HepG2 (cell line): ENCODE data around the gene NUAK1. TPM values are rescaled to one million over a fixed set of nuclear protein-coding genes. Genes with fewer than 3 reads are reported as not detected.

Source experiments
- FOXA3 ChIP-seq: IDR thresholded peaks from 2 replicates; pipeline ENCODE4 v1.6.1; 2016; ENCODE audit warnings: missing genetic modification reagents, missing compliant biosample characterization
- GATA4 ChIP-seq: sonication (generic); IDR thresholded peaks from 2 replicates; pipeline ENCODE4 v1.6.1; 2016; ENCODE audit warnings: antibody characterized with exemption, low read depth, borderline replicate concordance
- HOXA5 ChIP-seq: sonication (generic); formaldehyde crosslinking; IDR thresholded peaks from 2 replicates; pipeline ENCODE4 v1.4.0; 2020; ENCODE audit warnings: missing genetic modification reagents
- KLF11 ChIP-seq: IDR thresholded peaks from 2 replicates; pipeline ENCODE4 v1.6.1; 2016; ENCODE audit warnings: missing compliant biosample characterization
- MAF1 ChIP-seq: sonication (generic); formaldehyde crosslinking; IDR thresholded peaks from 2 replicates; pipeline ENCODE4 v1.5.0; 2020; ENCODE audit warnings: missing genetic modification reagents, borderline replicate concordance
- SETDB1 ChIP-seq: sonication (generic); formaldehyde crosslinking; IDR thresholded peaks from 2 replicates; pipeline ENCODE4 v1.5.1; 2020; ENCODE audit warnings: missing genetic modification reagents, mild to moderate bottlenecking, borderline replicate concordance
- ZBTB7B ChIP-seq: sonication (generic); formaldehyde crosslinking; IDR thresholded peaks from 2 replicates; pipeline ENCODE4 v1.4.0; 2020; ENCODE audit warnings: missing genetic modification reagents
- ZNF207 ChIP-seq: fragments of 450-650 bp; IDR thresholded peaks from 2 replicates; pipeline ENCODE4 v1.6.1; 2016; ENCODE audit warnings: antibody characterized with exemption, borderline replicate concordance
- ZNF260 ChIP-seq: sonication (generic); formaldehyde crosslinking; IDR thresholded peaks from 2 replicates; pipeline ENCODE4 v1.4.0; 2020; ENCODE audit warnings: missing genetic modification reagents, low read depth, mild to moderate bottlenecking, borderline replicate concordance
- ZNF263 ChIP-seq: sonication (generic); formaldehyde crosslinking; IDR thresholded peaks from 2 replicates; pipeline ENCODE4 v1.4.0; 2020; ENCODE audit warnings: missing genetic modification reagents
- ZNF282 ChIP-seq: fragments of 450-650 bp; IDR thresholded peaks from 2 replicates; pipeline ENCODE4 v1.6.1; 2018; ENCODE audit not compliant: partially characterized antibody
- ZNF451 ChIP-seq: sonication (generic); formaldehyde crosslinking; IDR thresholded peaks from 2 replicates; pipeline ENCODE4 v1.5.0; 2020; ENCODE audit warnings: mild to moderate bottlenecking, missing genetic modification reagents
- ZNF468 ChIP-seq: sonication (generic); formaldehyde crosslinking; IDR thresholded peaks from 2 replicates; pipeline ENCODE4 v1.8.0; 2022; ENCODE audit warnings: mild to moderate bottlenecking, moderate library complexity, missing genetic modification reagents
- ZSCAN12 ChIP-seq: sonication (generic); formaldehyde crosslinking; IDR thresholded peaks from 2 replicates; pipeline ENCODE4 v1.9.0; 2021; ENCODE audit warnings: mild to moderate bottlenecking, missing genetic modification reagents
- polyA plus RNA-seq, 8 experiments: library from polyadenylated mRNA; depleted of rRNA in 3 of 8; stranded (reverse) in 7 of 8; unstranded in 1 of 8; fragments of >200 nt; fragmentation: Illumina TruSeq in 4 of 8; extraction: Trizol in 4 of 8; gene quantifications; 2 replicates each; pipeline versions ENCODE4 v1.2.1 to v1.2.3, GENCODE V29; 2011 to 2016; ENCODE audit warnings: low read depth in 4 of 8, missing spikeins in 1 of 8, mixed read lengths in 1 of 8; ENCODE audit not compliant: insufficient read depth in 1 of 8
- total RNA-seq, 5 experiments: library from RNA; depleted of rRNA; stranded (reverse); fragments of >200 nt; fragmentation: Illumina TruSeq; extraction: Trizol; gene quantifications; 2 replicates each; pipeline ENCODE4 v1.2.3, GENCODE V29; 2016; ENCODE audit warnings: low read depth in 1 of 5
- TF ChIP-seq, protein P1 (sequence below): sonication (generic); formaldehyde crosslinking; IDR thresholded peaks from 2 replicates; pipeline ENCODE4 v1.4.0; 2020; ENCODE audit warnings: missing genetic modification reagents, borderline replicate concordance
- TF ChIP-seq, protein P2 (sequence below), 2 experiments: sonication (generic) in 1 of 2; formaldehyde crosslinking in 1 of 2; IDR thresholded peaks; 2 replicates each; pipeline versions ENCODE4 v1.4.0 to v1.6.1; 2018 to 2020; ENCODE audit warnings: missing genetic modification reagents in 2 of 2, borderline replicate concordance in 1 of 2, low read depth in 1 of 2, mild to moderate bottlenecking in 1 of 2, missing biosample characterization in 1 of 2
- TF ChIP-seq, protein P3 (sequence below): sonication (generic); formaldehyde crosslinking; IDR thresholded peaks from 2 replicates; pipeline ENCODE4 v1.4.0; 2020; ENCODE audit warnings: missing genetic modification reagents, mild to moderate bottlenecking, borderline replicate concordance
- TF ChIP-seq, protein P4 (sequence below): sonication (generic); IDR thresholded peaks from 2 replicates; pipeline ENCODE4 v1.6.1; 2016; ENCODE audit warnings: low read depth, borderline replicate concordance
- TF ChIP-seq, protein P5 (sequence below): sonication (generic); formaldehyde crosslinking; IDR thresholded peaks from 2 replicates; pipeline ENCODE4 v1.4.0; 2020; ENCODE audit warnings: mild to moderate bottlenecking, missing genetic modification reagents

Gene NUAK1
- total and polyA plus RNA-seq, 2 of the 13 experiments (the other 11 are each of a cell fraction or from before 2014, with no cell fraction given): 1.7 to 1.9 TPM

DNA sequence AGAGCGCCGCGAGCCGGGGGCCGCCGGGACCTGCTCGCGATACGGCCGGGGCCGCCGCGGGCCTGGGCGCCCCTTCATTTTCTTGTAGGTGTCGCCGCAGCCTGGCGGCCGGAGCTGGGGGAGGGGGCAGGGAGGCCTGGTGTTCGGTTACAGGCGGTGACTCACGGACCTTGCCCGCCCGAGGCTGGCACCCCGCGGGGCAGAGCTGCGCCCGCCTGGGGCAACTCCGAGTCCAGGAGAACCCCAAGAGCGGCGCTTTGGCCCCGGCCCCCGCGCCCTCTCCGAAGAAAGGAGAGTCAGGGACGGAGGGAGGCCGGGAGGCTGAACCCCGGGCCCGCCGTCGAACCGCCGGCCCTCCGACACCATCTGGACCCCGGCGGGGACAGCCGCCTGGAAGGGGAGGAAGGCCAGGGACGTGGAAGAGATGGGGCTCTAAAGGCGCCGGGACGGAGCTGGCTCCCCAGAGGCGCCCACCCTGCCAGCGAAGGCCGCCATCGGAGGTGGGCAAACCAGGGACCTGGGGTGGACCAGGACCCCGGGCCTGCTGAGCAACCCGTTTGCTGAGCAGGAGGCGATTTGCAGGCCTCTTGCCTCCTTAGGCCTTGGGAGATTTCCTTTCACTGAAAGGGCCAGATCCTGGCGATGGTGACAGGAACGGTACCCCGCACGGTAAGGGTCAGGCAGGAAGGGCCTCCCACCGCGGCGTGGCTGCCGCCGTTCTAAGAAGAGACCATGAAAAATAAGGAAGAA lies 843 bp upstream of the NUAK1 start (continued):
- TF ChIP-seq, protein P1, sequence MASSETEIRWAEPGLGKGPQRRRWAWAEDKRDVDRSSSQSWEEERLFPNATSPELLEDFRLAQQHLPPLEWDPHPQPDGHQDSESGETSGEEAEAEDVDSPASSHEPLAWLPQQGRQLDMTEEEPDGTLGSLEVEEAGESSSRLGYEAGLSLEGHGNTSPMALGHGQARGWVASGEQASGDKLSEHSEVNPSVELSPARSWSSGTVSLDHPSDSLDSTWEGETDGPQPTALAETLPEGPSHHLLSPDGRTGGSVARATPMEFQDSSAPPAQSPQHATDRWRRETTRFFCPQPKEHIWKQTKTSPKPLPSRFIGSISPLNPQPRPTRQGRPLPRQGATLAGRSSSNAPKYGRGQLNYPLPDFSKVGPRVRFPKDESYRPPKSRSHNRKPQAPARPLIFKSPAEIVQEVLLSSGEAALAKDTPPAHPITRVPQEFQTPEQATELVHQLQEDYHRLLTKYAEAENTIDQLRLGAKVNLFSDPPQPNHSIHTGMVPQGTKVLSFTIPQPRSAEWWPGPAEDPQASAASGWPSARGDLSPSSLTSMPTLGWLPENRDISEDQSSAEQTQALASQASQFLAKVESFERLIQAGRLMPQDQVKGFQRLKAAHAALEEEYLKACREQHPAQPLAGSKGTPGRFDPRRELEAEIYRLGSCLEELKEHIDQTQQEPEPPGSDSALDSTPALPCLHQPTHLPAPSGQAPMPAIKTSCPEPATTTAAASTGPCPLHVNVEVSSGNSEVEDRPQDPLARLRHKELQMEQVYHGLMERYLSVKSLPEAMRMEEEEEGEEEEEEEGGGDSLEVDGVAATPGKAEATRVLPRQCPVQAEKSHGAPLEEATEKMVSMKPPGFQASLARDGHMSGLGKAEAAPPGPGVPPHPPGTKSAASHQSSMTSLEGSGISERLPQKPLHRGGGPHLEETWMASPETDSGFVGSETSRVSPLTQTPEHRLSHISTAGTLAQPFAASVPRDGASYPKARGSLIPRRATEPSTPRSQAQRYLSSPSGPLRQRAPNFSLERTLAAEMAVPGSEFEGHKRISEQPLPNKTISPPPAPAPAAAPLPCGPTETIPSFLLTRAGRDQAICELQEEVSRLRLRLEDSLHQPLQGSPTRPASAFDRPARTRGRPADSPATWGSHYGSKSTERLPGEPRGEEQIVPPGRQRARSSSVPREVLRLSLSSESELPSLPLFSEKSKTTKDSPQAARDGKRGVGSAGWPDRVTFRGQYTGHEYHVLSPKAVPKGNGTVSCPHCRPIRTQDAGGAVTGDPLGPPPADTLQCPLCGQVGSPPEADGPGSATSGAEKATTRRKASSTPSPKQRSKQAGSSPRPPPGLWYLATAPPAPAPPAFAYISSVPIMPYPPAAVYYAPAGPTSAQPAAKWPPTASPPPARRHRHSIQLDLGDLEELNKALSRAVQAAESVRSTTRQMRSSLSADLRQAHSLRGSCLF (CRISPR knock-in tag): no peak
- TF ChIP-seq, protein P2, sequence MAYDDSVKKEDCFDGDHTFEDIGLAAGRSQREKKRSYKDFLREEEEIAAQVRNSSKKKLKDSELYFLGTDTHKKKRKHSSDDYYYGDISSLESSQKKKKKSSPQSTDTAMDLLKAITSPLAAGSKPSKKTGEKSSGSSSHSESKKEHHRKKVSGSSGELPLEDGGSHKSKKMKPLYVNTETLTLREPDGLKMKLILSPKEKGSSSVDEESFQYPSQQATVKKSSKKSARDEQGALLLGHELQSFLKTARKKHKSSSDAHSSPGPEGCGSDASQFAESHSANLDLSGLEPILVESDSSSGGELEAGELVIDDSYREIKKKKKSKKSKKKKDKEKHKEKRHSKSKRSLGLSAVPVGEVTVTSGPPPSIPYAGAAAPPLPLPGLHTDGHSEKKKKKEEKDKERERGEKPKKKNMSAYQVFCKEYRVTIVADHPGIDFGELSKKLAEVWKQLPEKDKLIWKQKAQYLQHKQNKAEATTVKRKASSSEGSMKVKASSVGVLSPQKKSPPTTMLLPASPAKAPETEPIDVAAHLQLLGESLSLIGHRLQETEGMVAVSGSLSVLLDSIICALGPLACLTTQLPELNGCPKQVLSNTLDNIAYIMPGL (CRISPR knock-in tag; IDR thresholded peaks at IDR 0.05; ENCODE audit: borderline replicate concordance in 1 of 2, low read depth in 1 of 2): peak in 1 of 2 experiments; percentile 52; a peak in 2 of 4 replicates
- TF ChIP-seq MAF1 (CRISPR knock-in tag): no peak
- TF ChIP-seq ZBTB7B (CRISPR knock-in tag): peak; percentile 56
- TF ChIP-seq FOXA3 (CRISPR knock-in tag): no peak
- TF ChIP-seq, protein P3, sequence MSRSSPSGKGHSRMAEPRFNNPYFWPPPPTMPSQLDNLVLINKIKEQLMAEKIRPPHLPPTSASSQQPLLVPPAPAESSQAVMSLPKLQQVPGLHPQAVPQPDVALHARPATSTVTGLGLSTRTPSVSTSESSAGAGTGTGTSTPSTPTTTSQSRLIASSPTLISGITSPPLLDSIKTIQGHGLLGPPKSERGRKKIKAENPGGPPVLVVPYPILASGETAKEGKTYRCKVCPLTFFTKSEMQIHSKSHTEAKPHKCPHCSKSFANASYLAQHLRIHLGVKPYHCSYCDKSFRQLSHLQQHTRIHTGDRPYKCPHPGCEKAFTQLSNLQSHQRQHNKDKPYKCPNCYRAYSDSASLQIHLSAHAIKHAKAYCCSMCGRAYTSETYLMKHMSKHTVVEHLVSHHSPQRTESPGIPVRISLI (CRISPR knock-in tag): no peak
- TF ChIP-seq ZNF451 (CRISPR knock-in tag): no peak
- TF ChIP-seq KLF11 (CRISPR knock-in tag): no peak
- TF ChIP-seq ZSCAN12 (CRISPR knock-in tag): no peak
- TF ChIP-seq ZNF207: no peak
- TF ChIP-seq, protein P4, sequence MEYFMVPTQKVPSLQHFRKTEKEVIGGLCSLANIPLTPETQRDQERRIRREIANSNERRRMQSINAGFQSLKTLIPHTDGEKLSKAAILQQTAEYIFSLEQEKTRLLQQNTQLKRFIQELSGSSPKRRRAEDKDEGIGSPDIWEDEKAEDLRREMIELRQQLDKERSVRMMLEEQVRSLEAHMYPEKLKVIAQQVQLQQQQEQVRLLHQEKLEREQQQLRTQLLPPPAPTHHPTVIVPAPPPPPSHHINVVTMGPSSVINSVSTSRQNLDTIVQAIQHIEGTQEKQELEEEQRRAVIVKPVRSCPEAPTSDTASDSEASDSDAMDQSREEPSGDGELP: no peak
- no peak for TF ChIP-seq ZNF468 (CRISPR knock-in tag)
- no peak for TF ChIP-seq ZNF260 (CRISPR knock-in tag)
- no peak for TF ChIP-seq SETDB1 (CRISPR knock-in tag)
- TF ChIP-seq, protein P5, sequence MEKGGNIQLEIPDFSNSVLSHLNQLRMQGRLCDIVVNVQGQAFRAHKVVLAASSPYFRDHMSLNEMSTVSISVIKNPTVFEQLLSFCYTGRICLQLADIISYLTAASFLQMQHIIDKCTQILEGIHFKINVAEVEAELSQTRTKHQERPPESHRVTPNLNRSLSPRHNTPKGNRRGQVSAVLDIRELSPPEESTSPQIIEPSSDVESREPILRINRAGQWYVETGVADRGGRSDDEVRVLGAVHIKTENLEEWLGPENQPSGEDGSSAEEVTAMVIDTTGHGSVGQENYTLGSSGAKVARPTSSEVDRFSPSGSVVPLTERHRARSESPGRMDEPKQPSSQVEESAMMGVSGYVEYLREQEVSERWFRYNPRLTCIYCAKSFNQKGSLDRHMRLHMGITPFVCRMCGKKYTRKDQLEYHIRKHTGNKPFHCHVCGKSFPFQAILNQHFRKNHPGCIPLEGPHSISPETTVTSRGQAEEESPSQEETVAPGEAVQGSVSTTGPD (CRISPR knock-in tag): no peak
- TF ChIP-seq ZNF282: no peak
- no peak for TF ChIP-seq ZNF263
- TF ChIP-seq HOXA5 (CRISPR knock-in tag): 0 out of 2 replicates have a peak, but pooled peaks have one; percentile 61
- TF ChIP-seq GATA4: no peak
